Bronchial epithelial cell (primary cell): Measurements from ENCODE around the gene TMEM272. TPM values are rescaled to one million over a fixed set of nuclear protein-coding genes. Genes with fewer than 3 reads are reported as not detected.

Experiments used
- DNase-seq: peaks from one replicate; pipeline ENCODE4 v3.0.0-alpha.2; 2010; ENCODE audit warnings: low read depth
- FAIRE-seq: peaks from 2 replicates; lab custom pipeline; 2011; peaks lifted over from hg19 to GRCh38; lab: Jason Lieb, UNC
- H3K27me3 ChIP-seq: 2 replicates; pipeline ENCODE4 v1.5.1; 2011; ENCODE audit warnings: low read length; ENCODE audit not compliant: control insufficient read depth, insufficient read depth
- H3K36me3 ChIP-seq: 2 replicates; pipeline ENCODE4 v1.5.1; 2011; ENCODE audit warnings: low read length; ENCODE audit not compliant: control insufficient read depth, insufficient read depth
- H3K4me3 ChIP-seq: 2 replicates; pipeline ENCODE4 v1.5.1; 2011; ENCODE audit warnings: mild to moderate bottlenecking, low read depth, low read length, control low read depth
- total RNA-seq: library from RNA; depleted of rRNA; stranded (reverse); fragments of >200 nt; gene quantifications from 2 replicates; pipeline ENCODE4 v1.2.1, GENCODE V29; 2014
- TF ChIP-seq, protein P1 (sequence below): IDR thresholded peaks from 2 replicates; pipeline ENCODE4 v1.5.1; 2011; ENCODE audit warnings: mild to moderate bottlenecking, moderate library complexity, low read length, control low read depth, inconsistent platforms; ENCODE audit not compliant: insufficient read depth, severe bottlenecking

TMEM272 gene
- total RNA-seq, 1 donor from 2014 or later = not detected

DNA sequence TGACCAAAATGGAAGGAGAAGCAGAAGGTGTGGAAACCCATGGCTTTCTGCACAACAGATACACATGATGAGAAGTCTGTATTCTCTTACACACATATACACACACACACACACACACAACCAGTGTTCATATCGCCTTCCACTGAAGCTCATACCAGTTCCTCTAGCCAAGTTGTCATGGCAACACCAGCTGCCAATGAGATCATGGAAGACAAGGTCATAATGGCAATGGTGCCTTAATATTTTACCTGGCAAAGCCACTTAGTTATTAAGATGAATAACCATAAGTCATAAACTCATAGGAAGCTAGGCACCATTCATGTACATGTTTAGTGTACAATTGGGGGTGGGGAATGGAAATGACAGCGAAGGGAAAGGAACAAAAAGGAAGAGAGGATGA lies 38.4 kb downstream of the TMEM272 start:
- no peaks in the 10 kb centered on the region for H3K27me3 ChIP-seq
- H3K36me3 ChIP-seq = no peaks in the 10 kb centered on the region
- TF ChIP-seq, protein P1, sequence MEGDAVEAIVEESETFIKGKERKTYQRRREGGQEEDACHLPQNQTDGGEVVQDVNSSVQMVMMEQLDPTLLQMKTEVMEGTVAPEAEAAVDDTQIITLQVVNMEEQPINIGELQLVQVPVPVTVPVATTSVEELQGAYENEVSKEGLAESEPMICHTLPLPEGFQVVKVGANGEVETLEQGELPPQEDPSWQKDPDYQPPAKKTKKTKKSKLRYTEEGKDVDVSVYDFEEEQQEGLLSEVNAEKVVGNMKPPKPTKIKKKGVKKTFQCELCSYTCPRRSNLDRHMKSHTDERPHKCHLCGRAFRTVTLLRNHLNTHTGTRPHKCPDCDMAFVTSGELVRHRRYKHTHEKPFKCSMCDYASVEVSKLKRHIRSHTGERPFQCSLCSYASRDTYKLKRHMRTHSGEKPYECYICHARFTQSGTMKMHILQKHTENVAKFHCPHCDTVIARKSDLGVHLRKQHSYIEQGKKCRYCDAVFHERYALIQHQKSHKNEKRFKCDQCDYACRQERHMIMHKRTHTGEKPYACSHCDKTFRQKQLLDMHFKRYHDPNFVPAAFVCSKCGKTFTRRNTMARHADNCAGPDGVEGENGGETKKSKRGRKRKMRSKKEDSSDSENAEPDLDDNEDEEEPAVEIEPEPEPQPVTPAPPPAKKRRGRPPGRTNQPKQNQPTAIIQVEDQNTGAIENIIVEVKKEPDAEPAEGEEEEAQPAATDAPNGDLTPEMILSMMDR = no peak
- H3K4me3 ChIP-seq = no peak overlapping the region
- FAIRE-seq (no peak), DNase-seq (peak; percentile 37)

DNA sequence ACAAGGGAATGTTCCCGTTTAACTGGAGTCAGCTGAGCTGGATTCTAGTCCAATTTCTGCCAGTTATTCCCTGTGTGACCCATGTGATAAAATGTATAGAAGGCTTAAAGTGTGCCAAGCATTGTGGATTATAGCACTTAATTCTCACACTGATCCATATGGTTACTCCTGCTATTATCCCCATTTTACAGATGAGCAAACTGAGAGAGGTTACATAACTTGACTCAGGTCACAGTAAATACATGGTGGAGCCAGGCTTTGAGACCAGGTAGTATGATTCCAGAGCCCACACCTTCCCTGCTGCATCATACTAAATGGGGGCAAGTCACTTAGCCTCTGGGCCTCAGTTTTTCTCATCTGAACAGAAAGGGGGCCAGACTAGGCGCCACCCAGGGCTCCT lies 39.1 kb downstream of the TMEM272 start:
- TF ChIP-seq, protein P1 = no peak
- FAIRE-seq (no peak), DNase-seq (no peak)
- no peaks in the 10 kb centered on the region for H3K27me3 ChIP-seq
- no peak overlapping the region for H3K4me3 ChIP-seq
- H3K36me3 ChIP-seq = no peaks in the 10 kb centered on the region

- Histone ChIP-seq H3K4me3 (no peak overlapping the region), H3K36me3 (no peaks in the 10 kb centered on the region), H3K27me3 (no peaks in the 10 kb centered on the region)
- FAIRE-seq (no peak), DNase-seq (no peak)
- TF ChIP-seq, protein P1 = no peak
These were observed 39.7 kb downstream of the TMEM272 start for GRCh38 chr13:51805313-51805712.

- FAIRE-seq (no peak), DNase-seq (no peak)
- TF ChIP-seq, protein P1 = no peak
- Histone ChIP-seq H3K27me3 (no peaks in the 10 kb centered on the region), H3K4me3 (peak overlapping the region; percentile 65), H3K36me3 (no peaks in the 10 kb centered on the region)
These were observed 40.4 kb downstream of the TMEM272 start for GRCh38 chr13:51804295-51805172.

- peak; percentile 55 for DNase-seq
- peak within 1 kb of the TSS; percentile 65 for H3K4me3 ChIP-seq
- FAIRE-seq = no peak
- H3K36me3 ChIP-seq = no peaks in the 10 kb centered on the region
- H3K27me3 ChIP-seq = no peaks in the 10 kb centered on the region
- TF ChIP-seq, protein P1 = no peak
These were observed 41.3 kb downstream of the TMEM272 start, which contains the start of gene DHRS12 for GRCh38 chr13:51803422-51804294. TSS of gene DHRS12 (minus strand) at chr13:51804163. CDS start at chr13:51799659, 4,504 bp downstream.
